PFSK-1 (cell line): Measurements from ENCODE around the gene NDST3.

Experiments used
- FOXP2 ChIP-seq: optimal IDR thresholded peaks from 2 replicates; pipeline ENCODE3; 2011; ENCODE audit warnings: borderline replicate concordance, control low read depth, inconsistent platforms; ENCODE audit not compliant: insufficient read depth; ENCODE audit errors: extremely low read length, extremely low read depth
- POLR2AphosphoS5 ChIP-seq: IDR thresholded peaks from 2 replicates; pipeline ENCODE4 v1.6.1; 2012; ENCODE audit warnings: low read depth, mild to moderate bottlenecking, control low read depth, low read length, moderate library complexity
- SIN3A ChIP-seq: IDR thresholded peaks from 2 replicates; pipeline ENCODE4 v1.6.1; 2012; ENCODE audit warnings: mild to moderate bottlenecking, low read length, moderate library complexity, borderline replicate concordance; ENCODE audit not compliant: insufficient read depth
- TAF1 ChIP-seq: IDR thresholded peaks from 2 replicates; pipeline ENCODE4 v1.6.1; 2012; ENCODE audit warnings: low read length, control low read depth, borderline replicate concordance; ENCODE audit not compliant: insufficient read depth
- TF ChIP-seq, protein P1 (sequence below), 2 experiments: IDR thresholded peaks; 2 replicates each; pipeline versions ENCODE4 v1.6.1 to v1.8.0; 2011 to 2012; ENCODE audit warnings: low read depth in 2 of 2, low read length in 2 of 2, control low read depth in 1 of 2, inconsistent platforms in 1 of 2, mild to moderate bottlenecking in 1 of 2, moderate library complexity in 1 of 2; ENCODE audit not compliant: insufficient read depth in 1 of 2

DNA sequence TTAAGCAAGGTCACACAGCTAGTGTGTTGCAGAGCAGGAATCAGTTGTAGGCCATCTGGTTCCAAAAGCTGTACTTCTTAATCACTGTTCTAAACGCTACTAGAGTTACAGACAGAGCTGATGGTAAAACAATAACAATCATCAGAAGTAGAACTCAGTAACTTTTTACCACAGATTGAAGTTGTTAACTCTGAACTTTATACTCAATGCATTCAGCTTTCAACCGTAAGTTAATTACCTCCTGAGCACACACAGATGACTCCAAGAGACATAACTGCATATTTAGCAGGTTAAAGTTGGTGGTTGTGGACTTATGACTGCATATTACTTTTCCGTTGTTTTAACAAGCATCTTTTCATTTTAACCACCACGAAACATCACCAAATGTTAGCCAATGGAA, 191.2 kb downstream of the NDST3 start:
- TF ChIP-seq SIN3A: no peak
- TF ChIP-seq, protein P1, sequence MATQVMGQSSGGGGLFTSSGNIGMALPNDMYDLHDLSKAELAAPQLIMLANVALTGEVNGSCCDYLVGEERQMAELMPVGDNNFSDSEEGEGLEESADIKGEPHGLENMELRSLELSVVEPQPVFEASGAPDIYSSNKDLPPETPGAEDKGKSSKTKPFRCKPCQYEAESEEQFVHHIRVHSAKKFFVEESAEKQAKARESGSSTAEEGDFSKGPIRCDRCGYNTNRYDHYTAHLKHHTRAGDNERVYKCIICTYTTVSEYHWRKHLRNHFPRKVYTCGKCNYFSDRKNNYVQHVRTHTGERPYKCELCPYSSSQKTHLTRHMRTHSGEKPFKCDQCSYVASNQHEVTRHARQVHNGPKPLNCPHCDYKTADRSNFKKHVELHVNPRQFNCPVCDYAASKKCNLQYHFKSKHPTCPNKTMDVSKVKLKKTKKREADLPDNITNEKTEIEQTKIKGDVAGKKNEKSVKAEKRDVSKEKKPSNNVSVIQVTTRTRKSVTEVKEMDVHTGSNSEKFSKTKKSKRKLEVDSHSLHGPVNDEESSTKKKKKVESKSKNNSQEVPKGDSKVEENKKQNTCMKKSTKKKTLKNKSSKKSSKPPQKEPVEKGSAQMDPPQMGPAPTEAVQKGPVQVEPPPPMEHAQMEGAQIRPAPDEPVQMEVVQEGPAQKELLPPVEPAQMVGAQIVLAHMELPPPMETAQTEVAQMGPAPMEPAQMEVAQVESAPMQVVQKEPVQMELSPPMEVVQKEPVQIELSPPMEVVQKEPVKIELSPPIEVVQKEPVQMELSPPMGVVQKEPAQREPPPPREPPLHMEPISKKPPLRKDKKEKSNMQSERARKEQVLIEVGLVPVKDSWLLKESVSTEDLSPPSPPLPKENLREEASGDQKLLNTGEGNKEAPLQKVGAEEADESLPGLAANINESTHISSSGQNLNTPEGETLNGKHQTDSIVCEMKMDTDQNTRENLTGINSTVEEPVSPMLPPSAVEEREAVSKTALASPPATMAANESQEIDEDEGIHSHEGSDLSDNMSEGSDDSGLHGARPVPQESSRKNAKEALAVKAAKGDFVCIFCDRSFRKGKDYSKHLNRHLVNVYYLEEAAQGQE (IDR thresholded peaks at IDR 0.05; ENCODE audit: insufficient read depth in 1 of 2, low read depth in 2 of 2, low read length in 2 of 2): no peak
- TF ChIP-seq FOXP2: no peak
- no peak for TF ChIP-seq TAF1
- no peak for TF ChIP-seq POLR2AphosphoS5
